Vagina (tissue), 2 donors: ENCODE data around the gene KAZN.

Experiments
- CTCF ChIP-seq, 3 experiments: fragments of 450-650 bp in 2 of 3; fragments of 200-600 bp in 1 of 3; sonication (generic) in 1 of 3; IDR thresholded peaks; one replicate each; pipeline ENCODE4 v1.5.1; 2017 to 2019; ENCODE audit warnings: antibody characterized with exemption in 3 of 3, mild to moderate bottlenecking in 2 of 3, moderate library complexity in 2 of 3
- POLR2A ChIP-seq, 2 donors: fragments of 450-650 bp; IDR thresholded peaks; one replicate each; pipeline ENCODE4 v1.6.1; 2017; ENCODE audit warnings: antibody characterized with exemption in 2 of 2, mild to moderate bottlenecking in 2 of 2, moderate library complexity in 2 of 2

DNA sequence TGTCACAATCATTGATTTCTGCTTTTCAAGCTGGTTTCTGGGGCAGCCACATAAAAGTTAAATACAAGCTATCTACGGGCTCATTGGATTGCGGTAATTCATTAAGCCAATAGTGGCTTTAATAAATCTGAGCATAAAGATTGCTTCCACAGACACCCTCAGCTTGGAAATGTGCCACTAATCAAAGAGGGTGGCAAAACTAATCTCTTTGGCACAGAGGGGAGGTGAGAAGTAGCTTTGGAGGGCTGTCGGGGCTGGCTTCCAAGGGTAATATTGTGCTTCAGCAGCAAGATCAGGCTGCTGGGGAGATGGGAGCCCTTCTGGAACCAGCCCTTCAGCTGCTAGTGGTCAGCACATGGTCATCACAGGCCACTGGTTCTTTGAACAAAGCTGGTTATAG is 21.2 kb upstream of the KAZN start:
- TF ChIP-seq POLR2A (IDR thresholded peaks at IDR 0.05) = no peak
- TF ChIP-seq CTCF (IDR thresholded peaks at IDR 0.05) = no peak
